NCI-H345 treated with DMSO at 0.1 percent for 48 hours (cell line): ENCODE measurements around the gene TFF3.
A peak's percentile ranks its signal among the peaks of the same experiment; 100 is the strongest.

Experiments used
- DNase-seq: peaks from one replicate; lab custom pipeline; 2025; ENCODE audit not compliant: unreplicated experiment; lab: John Stamatoyannopoulos, UW

The TFF3 gene

DNA sequence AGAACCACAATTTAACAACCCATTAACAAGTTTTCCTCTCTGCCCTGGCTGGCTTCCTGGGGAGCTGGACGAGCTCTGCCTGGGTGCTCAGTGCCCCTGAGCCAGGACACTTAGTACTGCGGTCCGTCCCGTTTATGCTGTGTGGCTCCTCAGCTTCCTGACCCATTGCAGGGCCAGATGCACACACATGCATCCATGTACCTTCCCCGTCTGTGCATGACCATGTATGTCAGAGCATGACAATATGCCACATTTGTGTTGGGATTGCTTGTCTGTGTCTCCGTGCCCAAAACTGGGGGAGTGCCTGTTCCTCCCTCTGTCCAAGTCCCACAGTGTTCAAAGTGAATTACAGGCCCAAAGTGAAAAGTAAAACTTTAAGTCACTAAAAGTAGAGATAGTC, 9.7 kb upstream of the TFF3 start:
- DNase-seq: no peak

DNA sequence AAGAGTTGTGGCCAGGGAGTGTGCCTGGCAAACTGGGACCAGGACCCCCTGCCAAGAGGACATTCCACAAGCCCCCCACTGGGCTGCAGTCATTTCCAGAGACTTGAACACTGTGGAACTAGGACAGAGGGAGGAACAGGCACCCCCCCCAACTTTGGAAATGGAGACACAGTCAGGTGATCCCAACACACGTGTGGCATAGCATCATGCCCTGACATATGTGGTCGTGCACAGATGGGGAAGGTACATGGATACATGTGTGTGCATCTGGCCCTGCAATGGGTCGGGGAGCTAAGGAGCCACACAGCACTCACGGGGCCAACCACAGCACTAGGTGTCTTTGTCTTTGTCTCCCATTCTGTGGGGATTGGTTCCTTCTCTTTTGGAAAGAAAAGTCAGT, 6.6 kb upstream of the TFF3 start:
- no peak for DNase-seq

DNA sequence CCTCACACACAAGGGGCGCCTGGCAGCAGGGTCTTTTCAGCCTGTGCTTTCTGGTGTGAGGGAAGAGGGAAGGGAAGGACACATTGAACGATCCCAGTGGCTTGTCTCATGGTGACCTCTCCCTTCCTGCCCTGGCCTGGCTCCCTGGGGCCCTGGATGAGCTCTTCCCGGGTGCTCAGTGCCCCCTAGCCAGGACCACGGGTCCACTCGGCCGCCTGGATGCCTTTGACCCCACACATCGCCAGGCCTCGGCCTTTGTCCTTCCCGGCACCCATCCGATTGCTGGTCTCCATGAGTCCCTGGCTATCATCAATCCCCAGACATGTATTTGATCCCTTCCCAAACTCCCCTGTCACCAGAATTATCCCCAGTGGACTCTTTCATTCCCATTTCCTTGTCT, 6.0 kb upstream of the TFF3 start:
- DNase-seq: no peak

DNA sequence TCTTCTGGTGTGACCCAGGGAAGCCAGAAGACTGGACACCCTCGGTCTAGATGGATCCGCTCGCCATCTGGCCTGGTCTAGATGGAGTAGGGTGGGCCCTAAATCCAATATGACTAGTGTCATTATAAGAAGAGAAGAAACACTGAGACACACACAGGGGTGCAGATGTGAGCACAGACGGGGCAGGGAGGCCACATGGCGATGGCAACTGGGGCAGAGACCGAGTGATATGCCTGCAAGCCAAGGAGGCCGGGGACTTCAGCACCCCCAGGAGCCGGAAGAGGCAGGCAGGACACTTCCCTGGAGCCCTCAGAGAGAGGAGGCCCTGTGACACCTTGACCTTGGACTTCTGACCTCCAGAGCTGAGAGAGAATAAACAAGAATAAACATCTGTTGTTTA, 5.6 kb upstream of the TFF3 start:
- DNase-seq: no peak

DNA sequence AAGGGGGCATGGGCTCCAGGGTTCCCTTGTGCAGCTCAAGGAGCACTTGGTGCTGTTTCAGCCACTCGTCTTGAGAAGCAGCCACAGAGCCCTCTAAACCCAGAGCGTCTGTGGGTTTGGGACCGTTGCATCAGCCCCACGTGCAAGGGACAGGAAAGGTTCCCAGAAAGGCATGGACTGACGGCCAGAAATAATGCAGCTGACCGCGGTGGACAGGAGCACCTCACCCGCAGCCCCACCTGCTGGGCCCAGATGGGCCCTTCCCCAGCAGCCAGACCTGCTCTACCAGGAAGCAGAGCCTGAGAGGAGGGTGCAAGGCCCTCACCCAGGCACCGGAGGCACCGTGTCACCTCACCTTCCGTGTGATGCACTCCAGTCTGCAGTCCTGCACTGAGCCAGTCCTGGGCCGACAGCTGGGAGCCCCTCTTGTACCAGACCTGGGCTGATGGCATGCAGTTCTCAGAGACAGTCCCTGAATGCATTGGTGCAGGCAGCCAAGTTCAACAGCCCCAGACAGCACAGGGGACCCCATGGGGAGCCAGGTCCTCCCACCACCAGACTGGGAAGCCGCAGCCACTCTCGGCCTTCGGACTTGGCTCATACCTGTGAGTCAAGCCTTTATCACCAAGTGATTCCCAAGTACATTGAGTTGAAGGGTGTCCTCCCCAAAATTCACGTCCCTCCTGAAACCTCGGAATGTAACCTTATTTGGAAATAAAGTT, 4.8 kb upstream of the TFF3 start:
- DNase-seq: no peak

DNA sequence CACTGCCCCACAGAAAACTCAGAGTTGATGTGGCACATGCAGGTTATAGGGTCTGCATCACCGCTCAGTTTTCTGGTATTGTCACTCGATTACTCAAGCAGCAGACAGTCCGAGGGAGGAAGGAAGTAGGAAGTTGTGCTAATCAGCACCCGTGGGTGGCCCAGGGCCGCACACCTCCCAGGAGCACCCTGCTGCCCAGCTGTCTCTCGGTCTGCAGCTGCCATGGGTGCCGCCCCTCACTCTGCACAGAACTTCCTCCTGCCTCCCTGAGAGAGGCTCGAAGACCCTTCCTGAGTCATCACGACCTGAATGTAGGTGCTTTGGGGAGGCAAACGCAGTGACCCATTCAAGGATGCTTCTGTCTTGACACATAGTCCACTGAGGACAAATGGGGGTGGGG, 4.2 kb upstream of the TFF3 start:
- no peak for DNase-seq

DNA sequence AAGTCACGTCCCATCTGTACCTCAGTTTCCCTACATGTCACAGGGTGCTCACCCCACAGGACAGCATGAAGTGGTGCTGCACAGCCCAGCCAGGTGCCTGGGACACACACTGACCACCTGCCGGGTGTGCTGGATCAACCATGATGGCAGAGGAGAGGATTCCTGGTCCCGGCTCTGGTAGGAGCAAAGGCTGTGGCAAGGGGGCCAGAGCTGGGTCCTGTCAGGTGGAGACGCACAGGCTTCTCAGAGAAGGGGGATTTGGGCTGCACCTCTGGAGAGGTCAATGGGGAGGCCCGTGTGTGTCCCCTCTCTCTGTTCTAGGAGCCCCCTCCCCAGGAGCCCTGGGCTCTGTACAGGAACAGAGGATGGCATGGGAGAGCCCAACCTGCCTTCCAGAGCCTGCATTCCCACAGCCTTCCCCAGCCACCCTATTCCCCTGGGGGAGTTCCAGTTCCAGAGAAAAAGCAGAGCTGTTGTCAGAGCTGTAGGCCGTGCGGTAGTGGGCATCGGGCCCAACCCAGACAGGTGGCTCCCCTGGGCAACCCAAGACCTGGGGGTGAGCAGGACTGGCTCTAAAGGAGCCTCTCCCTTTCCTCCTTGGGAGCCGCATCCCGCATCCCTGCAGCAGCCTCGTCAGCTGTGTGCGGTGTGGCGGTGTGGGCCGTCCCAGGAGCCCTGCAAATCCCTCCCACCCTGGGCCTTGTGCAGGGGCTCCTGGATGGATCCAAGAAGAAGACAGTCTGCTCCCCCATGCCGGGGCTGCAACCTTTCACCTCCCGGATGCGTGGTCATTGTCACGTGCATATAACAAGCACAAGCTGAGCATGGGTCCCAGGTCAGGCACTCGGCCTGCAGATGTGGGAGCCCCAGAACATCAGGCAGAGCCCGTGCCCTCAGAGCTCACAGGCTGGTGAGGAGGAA, 2.9 kb upstream of the TFF3 start:
- peak; percentile 60 for DNase-seq

DNA sequence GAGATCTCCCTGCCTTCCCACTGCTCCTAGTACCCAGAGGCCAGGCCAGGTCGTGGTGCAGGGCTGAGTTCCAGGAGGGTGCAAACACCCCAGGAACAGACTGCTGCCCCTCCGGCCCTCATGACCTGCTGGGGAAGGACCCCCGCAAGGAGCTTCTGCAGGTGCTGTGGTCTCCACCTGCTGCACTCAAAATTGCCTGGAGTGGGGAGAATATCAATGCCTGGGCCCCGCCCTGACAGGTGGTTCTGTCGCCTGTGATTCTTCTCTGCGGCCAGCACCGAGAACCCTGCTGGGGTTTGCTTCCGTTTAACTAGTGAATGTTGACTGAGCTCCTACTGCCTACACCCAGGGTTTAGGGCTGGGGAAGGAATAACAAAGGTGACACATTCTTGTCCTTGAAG, 2.1 kb upstream of the TFF3 start:
- DNase-seq: peak; percentile 96

DNA sequence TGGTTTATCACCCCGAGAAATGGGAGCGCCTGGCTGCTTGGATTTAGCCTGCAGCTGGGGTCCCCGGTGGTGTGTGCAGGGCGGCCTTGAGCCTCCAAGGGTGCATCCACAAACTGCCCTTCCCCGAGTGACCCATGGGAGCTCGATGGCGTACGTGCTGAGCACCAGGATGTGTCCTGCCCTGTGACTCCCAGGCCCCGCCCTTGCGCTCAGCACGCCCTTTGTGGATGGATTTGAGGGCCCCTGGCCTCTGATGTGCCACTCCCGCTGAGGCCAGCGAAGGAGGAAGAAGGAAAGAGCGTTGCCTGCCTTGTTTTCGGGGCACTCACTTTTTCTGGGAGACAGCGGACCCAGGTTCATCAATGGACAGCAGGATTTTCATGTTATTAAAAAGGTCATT, 1.7 kb upstream of the TFF3 start:
- no peak for DNase-seq

DNA sequence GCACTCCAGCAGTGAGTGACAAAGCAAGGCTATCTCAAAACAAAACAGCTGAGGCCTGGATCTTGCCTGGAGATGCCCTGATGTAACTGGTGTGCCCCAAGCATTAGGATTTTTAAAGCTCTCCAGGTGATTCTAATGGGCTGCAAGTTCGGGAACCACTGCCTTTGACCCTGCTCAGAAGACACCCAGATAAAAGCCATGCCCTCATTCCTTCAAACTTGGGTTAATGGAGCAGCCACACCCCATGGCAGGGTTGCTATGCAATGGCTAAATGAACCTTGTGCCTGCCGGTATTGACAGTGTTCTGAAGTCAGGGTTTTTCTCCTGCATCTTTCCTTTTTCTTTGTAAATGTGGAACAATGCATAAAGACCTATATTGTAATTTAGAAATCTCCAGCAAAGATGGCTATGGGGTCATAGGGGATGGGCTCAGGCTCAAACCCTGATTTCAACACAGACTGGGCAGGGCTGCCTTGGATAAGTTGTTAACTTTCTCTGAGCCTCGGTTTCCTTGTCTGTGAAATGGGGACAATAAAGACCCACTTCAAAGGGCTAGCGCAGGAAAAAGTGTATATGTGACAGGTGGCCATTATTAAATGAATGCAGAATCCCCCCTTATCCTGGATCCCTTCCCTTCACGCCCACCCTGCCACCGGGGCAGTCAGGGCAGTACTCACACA, 453 bp downstream of the TFF3 start:
- no peak for DNase-seq

DNA sequence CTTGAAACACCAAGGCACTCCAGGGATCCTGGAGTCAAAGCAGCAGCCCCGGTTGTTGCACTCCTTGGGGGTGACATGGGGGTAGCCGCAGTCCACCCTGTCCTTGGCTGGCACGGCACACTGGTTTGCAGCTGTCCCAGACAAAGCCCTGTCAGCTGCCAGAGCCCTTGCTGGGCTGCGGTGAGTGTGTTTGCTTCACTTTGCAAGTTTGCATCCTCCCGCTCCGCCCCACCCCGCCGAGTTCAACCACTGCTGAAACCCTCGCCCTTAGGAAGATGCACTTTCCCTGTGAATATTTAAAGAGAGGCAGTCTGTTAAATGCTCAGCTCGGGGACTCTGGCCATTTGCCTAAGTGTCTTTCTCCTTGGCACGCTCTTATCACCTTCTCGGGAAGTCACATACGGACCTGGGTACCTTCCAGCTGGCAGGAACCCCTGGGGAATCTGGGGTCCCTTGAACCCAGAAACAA, 1.7 kb downstream of the TFF3 start:
- peak; percentile 80 for DNase-seq

DNA sequence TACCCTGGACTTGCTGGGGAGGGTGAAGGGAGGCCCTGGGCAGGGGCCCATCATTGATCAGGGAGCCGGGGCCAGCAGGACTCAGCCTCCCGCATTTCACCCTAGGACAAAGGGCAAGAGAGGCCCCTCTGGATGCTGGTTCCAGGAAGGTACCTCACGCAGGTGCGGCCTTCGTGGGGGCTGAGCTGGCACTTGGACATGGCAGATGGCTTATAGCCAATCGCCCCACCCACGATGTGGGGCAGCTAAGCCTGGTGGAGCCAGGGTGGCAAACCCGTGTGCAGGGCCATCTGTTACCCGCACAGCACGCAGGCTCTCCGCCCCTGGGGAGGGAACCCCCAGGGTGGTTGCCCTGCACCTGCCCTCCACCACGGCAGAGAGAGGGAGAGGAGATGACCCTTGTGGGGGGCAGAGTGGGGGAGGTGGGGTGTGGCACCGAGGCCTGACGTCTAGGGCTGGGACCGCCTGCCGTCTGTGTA, 2.5 kb downstream of the TFF3 start:
- DNase-seq: peak; percentile 68

DNA sequence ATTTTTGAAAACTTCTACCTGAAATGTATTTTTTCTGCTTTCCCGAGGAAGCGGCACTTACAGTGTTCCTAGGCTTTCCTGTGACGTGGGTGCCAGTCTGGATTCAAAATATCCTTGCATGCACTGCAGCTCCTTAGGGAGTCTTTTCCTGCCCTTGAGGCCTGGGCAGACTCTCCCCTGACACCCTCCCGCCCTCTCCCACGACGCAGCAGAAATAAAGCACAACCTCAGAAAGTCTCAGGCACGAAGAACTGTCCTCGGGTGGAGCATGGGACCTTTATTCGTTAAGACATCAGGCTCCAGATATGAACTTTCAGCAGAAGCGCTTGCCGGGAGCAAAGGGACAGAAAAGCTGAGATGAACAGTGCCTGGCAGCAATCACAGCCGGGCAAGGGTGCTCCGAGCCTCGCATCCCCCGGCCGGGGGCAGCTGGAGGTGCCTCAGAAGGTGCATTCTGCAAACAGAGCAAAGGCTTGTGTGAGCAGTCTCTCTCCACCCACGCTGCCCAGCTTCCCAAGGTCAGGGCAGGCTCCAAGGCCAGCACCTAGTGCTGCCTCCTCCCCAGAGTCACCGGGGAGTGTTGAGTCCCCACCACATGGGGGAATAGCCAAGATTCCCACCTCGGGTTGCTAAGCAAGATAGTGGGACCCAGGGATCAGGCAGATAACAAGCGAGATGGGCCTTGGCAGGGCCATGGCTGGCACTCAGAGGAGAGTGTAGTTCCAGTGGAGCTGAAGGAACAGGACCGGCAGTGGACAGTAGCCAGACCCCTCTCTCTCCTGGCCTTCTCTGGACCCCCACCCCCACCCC, 3.2 kb downstream of the TFF3 start:
- no peak for DNase-seq

DNA sequence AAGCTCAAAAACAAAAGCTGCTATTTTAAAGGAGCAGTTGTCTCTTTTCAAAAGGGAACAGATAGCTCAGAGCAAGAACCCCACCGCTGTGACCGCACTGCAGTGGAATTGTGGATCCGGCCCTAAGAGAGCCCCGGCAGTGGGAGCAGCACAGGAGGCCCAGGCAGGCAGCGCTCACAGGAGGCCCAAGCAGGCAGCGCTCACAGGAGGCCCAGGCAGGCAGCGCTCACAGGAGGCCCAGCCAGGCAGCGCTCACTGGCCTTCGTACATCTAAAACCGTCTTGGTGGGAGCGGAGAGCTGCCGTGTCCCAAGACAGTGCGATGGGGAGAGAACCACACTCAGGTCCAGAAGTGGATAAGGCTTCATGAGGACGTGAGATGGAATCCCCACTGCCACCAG, 4.0 kb downstream of the TFF3 start:
- no peak for DNase-seq

DNA sequence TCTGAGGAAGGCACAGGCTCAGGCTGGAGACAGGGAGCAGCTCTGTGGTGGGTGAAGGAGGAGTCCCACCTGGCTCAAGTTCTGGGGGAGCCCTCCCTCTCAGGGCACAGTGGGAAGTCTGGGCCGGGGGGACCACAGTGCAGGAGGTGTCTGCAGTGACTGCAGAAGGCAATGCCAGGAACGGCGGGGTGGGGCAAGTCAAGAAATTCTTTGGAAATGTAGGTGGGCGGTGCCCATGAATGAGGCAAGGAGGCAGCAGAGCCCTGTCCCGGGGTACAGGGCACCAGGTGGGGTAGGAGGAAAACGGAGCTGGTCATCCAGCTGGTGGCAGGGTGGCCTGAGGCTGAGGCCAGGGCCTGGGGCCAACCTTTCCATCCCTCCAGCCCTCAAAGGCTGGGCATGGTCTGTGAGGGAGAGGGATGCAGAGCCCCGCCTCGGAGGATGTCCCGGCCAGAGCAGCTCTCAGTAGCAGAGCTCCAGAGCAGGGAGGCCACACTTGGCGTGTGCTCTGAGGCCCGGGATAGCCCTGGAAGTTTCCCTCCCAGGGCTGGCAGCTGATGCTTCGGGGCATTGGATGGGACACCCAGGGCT, 4.7 kb downstream of the TFF3 start:
- peak; percentile 74 for DNase-seq

DNA sequence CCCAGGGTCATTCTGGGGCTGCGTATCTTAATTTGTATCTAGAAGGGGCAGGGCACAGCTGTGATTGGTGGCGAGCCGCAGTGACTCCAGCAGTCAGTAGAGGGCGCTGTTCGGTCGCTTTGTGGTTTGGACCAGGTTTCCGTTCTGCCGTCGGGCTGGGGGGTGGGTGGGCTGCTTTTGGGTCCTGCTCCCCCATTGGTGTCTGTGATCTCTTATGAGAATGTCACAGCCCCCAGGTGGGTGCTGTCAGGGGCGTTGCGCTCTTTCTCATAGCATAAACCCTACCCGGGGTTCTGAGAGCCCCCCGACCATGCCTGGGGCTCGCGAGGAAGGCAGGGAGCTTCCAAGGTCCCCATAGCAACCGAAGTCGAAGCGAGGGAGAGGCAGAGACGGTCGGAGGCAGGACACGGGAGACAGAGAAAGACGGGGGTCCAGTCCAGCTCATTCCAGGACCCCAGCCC, 5.4 kb downstream of the TFF3 start:
- DNase-seq: peak; percentile 74

DNA sequence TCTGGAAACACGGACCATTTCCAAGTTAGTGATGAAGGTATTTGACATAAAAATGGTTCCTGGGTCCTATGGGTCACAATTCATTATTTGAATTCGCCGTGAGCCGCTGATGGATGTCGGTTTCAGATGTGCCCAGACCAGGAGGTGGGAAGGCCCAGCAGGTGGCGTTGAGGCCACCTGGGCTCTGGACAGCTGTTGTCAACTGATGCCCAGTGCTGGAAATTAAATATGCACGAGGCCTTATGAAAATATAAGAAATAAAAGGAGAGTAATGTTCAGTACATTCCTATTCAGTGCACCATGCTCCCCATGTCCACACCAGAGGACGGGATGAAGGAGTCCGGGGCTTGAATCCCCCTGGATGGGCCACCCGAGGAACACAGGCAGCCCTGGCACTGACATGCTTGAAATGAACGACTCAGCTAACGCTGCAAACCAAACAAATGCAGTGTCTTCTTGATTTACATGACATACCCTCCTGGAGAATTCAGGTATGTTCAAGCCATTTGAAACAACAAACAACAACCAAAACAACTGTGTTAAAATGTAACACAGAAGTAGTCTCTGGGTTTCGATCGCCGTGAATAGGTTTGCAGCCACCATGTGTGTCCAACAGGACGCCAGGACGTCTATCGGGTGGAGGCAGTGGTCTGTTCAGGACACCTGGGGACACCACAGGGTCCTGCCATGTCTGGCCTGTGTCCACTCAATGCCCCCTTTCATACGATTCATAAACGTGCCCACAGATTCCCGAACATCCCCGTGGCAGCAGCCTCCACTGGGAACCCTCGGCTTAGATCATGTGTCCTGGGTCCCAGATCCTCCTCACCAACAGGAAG, 6.1 kb downstream of the TFF3 start:
- DNase-seq: no peak

DNA sequence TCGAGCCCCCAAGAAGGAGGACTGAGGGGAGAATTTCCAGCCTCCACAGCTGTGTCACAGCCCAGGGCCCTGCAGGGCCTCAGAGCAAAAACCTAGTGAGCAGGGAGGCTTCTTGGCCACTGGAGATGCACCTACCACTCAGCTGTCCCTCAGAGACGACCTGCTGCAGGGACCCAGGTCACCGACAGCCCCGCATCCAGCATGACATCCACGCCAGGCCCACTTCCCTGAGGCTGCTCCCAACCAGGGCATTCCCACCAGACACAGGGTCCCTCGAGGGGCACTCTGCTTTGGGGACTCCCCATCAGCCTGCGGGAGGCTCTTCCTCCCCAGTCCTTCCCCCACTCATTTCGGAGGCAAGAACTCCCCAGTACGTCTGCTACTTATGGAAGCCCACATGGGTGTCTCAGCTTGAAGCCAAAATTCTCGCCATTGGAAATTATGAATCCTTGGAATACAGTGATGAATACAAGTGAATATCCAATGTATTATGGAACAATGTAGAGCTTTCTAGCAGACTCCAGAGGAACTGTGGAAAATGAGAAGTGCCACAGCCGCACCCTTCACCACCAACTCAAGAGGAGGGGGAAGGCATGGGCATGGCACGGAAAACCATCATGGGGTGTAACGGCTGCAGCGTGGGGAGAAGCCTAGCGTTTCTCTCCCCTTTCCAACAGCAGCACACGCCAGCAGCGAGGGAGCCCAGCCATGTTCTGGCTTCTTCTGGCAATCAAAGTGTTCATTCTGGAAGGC, 6.9 kb downstream of the TFF3 start:
- DNase-seq: no peak

DNA sequence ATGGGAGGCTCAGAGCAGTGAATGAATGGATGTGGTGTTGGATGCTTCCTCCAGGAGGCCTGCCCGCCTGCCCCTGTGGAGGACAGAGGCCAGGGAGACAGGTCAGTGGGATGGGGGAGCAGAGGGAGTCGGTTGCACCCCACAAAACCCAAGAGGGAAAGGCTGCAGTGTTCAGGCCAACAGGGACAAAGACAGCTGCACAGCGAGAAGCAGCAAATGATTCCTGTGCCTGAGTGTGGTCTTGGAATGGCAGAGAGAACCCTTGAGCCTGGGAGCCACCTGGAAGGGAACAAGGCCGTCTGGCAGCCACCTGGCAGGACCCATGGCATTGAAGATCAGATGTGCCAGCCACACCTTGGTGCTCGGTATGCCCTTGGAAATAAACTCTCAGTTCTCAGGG, 8.1 kb downstream of the TFF3 start:
- DNase-seq: peak; percentile 28
